Stimulated activated naive CD8-positive, alpha-beta T cell treated with anti-CD3 and anti-CD28 coated beads, Interleukin-15, Interleukin-2, amounts not matched to agents 100 ng/mL and 50 ng/mL, for 24 hours (primary cell): ENCODE results near the gene RBM19.

ENCODE experiments used
- H3K27ac Mint-ChIP-seq: one replicate; pipeline ENCODE4 v1.8.0; 2021; ENCODE audit warnings: mild to moderate bottlenecking, mixed read lengths
- H3K27me3 Mint-ChIP-seq: one replicate; pipeline ENCODE4 v1.8.0; 2021; ENCODE audit warnings: mixed read lengths
- H3K36me3 Mint-ChIP-seq: one replicate; pipeline ENCODE4 v1.8.0; 2021; ENCODE audit warnings: low read depth, mixed read lengths
- H3K4me1 Mint-ChIP-seq: one replicate; pipeline ENCODE4 v1.8.0; 2021; ENCODE audit warnings: low read depth, mixed read lengths
- H3K4me3 Mint-ChIP-seq: one replicate; pipeline ENCODE4 v1.8.0; 2021; ENCODE audit warnings: mild to moderate bottlenecking, mixed read lengths
- H3K9me3 Mint-ChIP-seq: one replicate; pipeline ENCODE4 v1.8.0; 2021; ENCODE audit warnings: mixed read lengths

RBM19 gene

DNA sequence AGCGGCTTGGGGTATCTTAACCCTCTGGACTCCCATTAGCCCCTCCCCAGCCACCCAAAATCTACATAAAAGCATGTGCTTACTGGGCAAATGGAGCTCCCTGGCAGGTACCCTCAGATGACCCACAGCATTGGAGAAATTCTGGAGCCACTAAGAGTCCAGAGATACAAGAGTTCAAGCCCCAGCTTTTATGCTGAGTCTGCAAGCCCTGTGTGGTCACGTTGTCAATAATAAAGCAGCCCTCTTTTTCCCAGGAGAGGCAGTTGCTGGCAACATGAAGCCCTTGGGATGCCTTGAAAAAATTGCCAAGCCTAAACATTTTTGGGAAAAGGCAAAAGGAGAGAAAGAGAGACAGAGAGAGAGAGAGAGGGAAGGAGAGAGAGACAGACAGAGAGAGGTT, 83.4 kb downstream of the RBM19 start:
- peaks cover 59% of the 10 kb centered on the region for H3K36me3 Mint-ChIP-seq
- no peaks in the 10 kb centered on the region for H3K27me3 Mint-ChIP-seq
- no peaks in the 10 kb centered on the region for H3K9me3 Mint-ChIP-seq
- H3K4me1 Mint-ChIP-seq: no peaks in the 10 kb centered on the region
- H3K4me3 Mint-ChIP-seq: no peak overlapping the region
- H3K27ac Mint-ChIP-seq: no peak overlapping the region

DNA sequence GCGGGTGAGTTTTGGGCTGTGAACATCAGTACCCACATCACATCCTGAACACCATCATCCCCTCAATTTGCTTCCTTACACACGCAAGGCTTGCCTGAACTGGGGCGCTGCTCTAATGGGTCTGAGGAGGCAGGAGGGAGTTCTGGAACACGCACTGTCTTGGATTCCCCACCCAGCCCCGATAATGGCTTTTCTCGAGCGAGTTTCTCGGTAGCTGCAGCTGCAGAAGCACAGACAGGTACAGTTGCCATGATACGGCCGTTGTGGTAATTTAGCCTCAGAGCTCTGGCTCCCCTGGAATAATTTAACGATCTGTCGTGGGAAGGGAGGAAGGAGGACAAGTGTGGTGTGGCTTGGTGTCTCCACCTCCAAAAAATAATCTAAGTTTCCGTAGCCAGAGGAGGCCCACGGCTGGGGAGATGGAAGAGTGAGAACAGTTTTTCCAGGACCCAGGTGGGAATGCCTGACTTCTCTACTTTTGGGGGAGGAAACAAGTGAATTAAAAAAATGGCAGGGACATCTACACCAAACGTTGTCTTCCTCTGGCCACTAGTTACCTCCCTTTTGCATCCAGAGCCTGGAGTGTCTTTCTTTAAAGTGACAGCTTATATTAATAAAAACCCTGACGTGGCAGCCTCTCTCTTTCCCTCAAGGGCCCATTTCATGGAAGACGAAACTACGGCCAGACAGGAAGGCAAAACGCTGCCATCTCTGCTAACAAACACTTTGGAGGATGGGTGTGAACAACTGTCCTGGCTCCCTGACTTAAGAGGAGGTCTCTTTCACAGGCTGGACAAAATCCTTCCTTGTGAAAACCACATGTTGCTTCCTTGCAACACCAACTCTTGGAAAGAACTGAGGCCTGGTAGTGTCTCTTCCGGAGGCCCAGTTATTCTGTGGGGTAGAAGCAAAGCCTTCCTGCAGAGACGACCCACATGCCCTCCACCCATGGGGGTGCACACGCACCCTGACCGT, 84.8 kb downstream of the RBM19 start:
- peaks cover 52% of the 10 kb centered on the region for H3K36me3 Mint-ChIP-seq
- H3K9me3 Mint-ChIP-seq: no peaks in the 10 kb centered on the region
- no peak overlapping the region for H3K27ac Mint-ChIP-seq
- H3K4me3 Mint-ChIP-seq: no peak overlapping the region
- no peaks in the 10 kb centered on the region for H3K4me1 Mint-ChIP-seq
- H3K27me3 Mint-ChIP-seq: no peaks in the 10 kb centered on the region

DNA sequence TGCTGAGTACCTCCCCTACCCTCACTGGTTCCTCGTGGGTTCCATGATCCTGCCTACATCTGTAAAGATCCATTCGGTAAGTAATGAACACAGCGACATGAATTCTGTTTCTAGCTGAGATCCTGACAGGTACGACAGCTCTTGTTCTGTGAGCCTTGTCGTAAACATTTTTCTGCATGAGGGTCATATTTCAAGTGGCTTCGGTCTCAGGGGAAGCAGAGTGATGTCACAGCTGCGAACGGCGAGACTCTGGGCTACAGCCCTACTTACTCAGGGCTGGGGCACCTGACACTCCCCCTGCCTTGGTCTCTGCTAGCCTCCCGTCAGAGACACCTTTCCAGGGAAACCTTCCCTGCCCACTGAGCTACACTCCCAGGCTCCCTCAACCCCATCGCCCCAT, 85.8 kb downstream of the RBM19 start:
- no peak overlapping the region for H3K27ac Mint-ChIP-seq
- H3K27me3 Mint-ChIP-seq: no peaks in the 10 kb centered on the region

DNA sequence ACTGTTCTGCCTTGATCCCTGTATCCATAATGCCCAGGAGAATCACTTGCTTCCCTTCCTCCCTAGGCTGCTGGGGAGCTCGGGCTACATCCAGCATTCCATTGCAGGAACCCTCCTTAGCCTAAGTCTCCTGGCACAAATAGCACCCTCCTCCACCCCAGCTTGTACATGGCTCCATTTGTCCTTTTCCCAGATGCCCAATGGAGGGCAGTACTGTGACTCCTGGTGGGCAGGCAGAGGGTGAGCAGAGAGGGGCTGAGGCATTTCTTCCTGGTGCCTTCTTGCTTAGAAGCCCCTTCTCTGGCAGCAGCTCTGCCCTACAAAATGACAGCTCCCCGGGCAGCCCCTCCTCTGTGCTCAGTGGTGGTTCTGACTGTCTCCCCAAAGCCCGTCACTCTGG, 86.5 kb downstream of the RBM19 start:
- Mint-ChIP-seq H3K36me3 (peaks cover 54% of the 10 kb centered on the region), H3K9me3 (no peaks in the 10 kb centered on the region), H3K27ac (no peak overlapping the region), H3K27me3 (no peaks in the 10 kb centered on the region), H3K4me3 (no peak overlapping the region), H3K4me1 (no peaks in the 10 kb centered on the region)

More for the DNA sequence above, 85.8 kb downstream of the RBM19 start:
- no peaks in the 10 kb centered on the region for H3K4me1 Mint-ChIP-seq
- peaks cover 54% of the 10 kb centered on the region for H3K36me3 Mint-ChIP-seq
- H3K4me3 Mint-ChIP-seq: no peak overlapping the region
- H3K9me3 Mint-ChIP-seq: no peaks in the 10 kb centered on the region

DNA sequence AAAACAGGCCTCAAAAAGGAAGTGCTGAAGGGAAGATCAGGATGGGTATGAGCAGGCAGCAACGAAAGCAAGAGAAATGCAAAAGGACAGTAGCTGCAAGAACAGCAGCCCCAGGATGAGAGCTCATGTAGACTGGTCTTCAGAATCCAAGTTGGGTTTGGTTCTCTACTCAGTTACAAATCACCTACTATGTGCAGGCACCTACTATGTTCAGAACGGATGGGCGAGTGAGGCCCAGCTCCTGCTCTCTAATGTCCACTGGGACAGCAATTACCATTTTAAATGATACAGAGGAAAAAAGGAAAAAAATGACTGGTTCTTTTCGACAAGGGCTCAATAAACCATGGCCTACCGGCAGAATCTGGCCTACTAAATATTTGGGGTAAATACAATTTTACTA, 88.5 kb downstream of the RBM19 start:
- Mint-ChIP-seq H3K27me3 (no peaks in the 10 kb centered on the region), H3K27ac (no peak overlapping the region)

DNA sequence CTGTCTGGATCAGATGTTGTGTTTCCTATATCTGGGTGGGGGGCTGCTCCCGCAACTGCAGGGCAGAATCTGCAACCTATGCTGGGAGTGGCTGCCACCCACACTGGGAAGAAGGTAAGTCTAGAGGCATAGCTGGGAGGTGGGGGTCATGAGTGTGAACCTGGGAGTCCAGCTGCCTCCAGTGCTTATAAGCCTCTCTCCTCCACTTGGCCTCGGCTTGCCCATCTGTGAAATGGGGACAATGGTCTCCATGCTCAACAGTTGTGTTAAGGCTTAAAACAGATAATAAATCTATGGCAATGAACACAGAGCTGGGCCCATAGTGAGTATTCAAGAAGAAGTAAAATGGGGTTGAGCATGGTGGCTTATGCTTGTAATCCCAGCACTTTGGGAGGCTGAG, 90.0 kb downstream of the RBM19 start:
- no peaks in the 10 kb centered on the region for H3K9me3 Mint-ChIP-seq
- H3K27ac Mint-ChIP-seq: no peak overlapping the region
- no peak overlapping the region for H3K4me3 Mint-ChIP-seq
- H3K27me3 Mint-ChIP-seq: no peaks in the 10 kb centered on the region
- peaks cover 49% of the 10 kb centered on the region for H3K36me3 Mint-ChIP-seq
- H3K4me1 Mint-ChIP-seq: no peaks in the 10 kb centered on the region

More for the DNA sequence above, 88.5 kb downstream of the RBM19 start:
- no peaks in the 10 kb centered on the region for H3K4me1 Mint-ChIP-seq
- H3K9me3 Mint-ChIP-seq: no peaks in the 10 kb centered on the region
- peaks cover 48% of the 10 kb centered on the region for H3K36me3 Mint-ChIP-seq
- H3K4me3 Mint-ChIP-seq: no peak overlapping the region

DNA sequence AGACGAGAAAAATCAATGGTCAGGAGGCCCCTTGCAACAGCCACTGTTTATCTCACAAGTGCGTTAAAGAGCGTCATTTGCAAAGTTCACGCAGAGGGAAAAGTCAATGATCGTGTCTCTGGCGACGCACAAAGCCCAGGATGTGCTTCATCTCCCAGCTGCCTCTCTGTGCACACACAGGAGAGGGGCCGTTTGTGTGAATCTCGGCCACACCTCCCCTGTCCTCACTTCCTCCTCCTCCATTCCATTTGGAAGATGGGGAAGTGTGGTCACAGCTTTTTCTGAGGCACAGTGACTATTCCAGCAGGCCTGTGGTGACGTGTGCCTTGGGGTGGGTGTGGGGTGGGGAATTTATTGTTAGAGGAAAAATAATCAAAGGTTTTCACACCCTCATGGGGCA, 90.4 kb downstream of the RBM19 start:
- Mint-ChIP-seq H3K27me3 (no peaks in the 10 kb centered on the region), H3K9me3 (no peaks in the 10 kb centered on the region), H3K27ac (no peak overlapping the region), H3K36me3 (peaks cover 49% of the 10 kb centered on the region), H3K4me1 (no peaks in the 10 kb centered on the region), H3K4me3 (no peak overlapping the region)

DNA sequence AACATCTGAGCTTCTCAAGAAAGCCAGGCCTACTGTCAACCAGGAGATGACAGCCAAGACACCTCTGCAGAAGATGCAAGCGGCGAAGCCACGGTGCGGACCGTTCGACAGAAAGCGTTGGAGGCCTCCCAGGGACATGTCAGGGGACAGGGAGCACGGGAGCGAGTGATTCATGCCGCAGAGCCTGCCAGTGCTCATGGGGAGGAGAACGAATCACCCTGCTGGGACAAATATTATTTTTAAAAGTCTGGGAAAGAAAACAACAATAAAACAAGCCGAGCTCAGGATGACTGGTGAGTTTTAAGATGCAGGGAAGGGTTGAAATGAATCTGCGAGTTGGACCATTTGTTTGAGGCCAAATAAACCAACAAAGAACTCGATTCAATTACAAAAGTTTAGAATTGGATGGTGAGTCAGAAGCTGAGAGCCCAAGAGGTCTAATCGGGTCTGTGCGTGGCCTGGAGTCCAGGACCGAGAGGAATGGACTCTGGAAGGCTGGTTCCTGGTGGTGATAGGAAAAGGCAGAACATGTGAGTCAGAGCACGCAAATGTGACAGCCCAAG, 91.0 kb downstream of the RBM19 start:
- Mint-ChIP-seq H3K36me3 (peaks cover 49% of the 10 kb centered on the region), H3K4me3 (no peak overlapping the region), H3K27me3 (no peaks in the 10 kb centered on the region), H3K4me1 (no peaks in the 10 kb centered on the region), H3K27ac (no peak overlapping the region), H3K9me3 (no peaks in the 10 kb centered on the region)

DNA sequence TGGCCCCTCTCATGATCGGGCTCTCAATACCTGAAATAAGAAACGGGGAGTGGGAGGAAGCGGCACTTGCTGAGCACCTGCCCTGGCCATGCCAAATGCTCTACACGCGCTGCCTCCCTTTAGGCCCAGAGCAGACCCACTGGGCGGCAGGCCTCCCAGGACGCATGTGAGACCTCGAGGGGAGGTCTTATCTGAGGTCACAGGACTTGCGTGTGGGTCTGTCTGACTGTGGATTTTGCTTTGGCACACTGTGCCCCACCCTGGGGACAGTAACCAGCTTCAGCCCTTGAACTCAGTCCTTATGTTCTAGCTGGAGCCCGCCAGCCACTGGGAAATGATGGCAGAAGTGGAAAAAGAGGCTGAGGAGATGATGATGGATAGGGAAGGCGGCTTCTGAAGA, 91.8 kb downstream of the RBM19 start:
- Mint-ChIP-seq H3K9me3 (no peaks in the 10 kb centered on the region), H3K4me1 (no peaks in the 10 kb centered on the region), H3K36me3 (peaks cover 49% of the 10 kb centered on the region), H3K27ac (no peak overlapping the region), H3K4me3 (no peak overlapping the region), H3K27me3 (no peaks in the 10 kb centered on the region)

DNA sequence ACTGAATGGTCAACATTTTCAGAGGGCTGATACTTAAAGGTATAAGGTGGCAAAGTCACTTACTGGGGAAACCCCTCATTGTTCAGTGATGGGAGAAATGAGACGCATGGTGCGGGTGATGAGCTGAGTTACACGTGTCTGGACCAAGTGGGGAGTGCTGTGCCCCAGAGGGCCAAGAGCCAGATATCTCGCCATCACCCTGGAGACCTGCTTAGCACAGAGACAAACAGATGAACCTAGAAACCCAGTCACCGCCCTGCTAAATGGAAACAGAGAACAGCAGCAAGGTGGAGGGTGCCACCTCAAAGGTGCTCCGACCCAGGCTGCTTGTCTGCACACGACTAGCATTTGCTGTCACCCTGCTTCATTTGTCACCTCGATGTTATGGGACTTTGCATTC, 92.4 kb downstream of the RBM19 start:
- Mint-ChIP-seq H3K27me3 (no peaks in the 10 kb centered on the region), H3K27ac (no peak overlapping the region), H3K9me3 (no peaks in the 10 kb centered on the region), H3K4me1 (no peaks in the 10 kb centered on the region), H3K36me3 (peaks cover 47% of the 10 kb centered on the region), H3K4me3 (no peak overlapping the region)

DNA sequence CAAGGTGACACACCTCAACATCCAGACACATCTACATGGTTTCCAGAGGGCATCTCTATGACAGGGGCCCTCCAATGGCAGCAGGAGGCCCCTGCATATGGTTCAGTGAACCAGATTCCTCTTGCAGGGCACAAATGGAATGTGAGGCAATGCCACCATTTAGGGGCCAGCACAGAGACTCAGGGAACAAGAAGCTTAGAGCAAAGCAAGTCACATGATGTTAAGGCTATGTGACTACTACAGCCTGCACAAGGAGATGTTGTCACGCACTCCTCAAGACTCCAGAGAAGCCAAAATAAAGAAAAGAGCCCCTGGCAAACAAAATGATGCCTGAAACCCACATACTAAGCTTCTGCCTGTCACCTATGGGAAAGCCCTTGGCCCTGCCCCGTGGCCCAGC, 95.2 kb downstream of the RBM19 start:
- no peak overlapping the region for H3K4me3 Mint-ChIP-seq
- H3K27ac Mint-ChIP-seq: no peak overlapping the region
- H3K4me1 Mint-ChIP-seq: no peaks in the 10 kb centered on the region
- H3K36me3 Mint-ChIP-seq: peaks cover 43% of the 10 kb centered on the region
- H3K27me3 Mint-ChIP-seq: no peaks in the 10 kb centered on the region
- no peaks in the 10 kb centered on the region for H3K9me3 Mint-ChIP-seq

DNA sequence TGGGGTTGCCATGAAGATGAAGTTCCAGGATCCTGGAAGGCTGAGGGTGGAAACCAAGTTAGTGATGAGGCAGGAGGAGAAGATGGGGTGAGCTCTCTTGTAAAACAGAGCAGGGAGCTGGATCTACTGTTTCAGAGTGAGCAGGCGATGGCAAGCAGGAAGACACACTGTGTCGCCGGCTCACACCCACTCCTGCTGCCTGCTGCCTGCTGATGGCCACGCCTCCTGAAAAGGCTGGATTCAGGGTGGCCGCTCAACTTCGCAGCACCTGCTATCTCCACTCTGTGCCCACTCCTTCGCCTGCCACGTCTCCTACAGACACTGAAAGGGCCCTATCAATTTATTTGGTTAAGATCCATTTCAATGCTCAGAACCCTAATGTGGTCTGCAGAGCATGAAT, 96.1 kb downstream of the RBM19 start:
- H3K36me3 Mint-ChIP-seq: peaks cover 45% of the 10 kb centered on the region
- no peak overlapping the region for H3K27ac Mint-ChIP-seq
- no peaks in the 10 kb centered on the region for H3K4me1 Mint-ChIP-seq
- H3K27me3 Mint-ChIP-seq: no peaks in the 10 kb centered on the region
- H3K4me3 Mint-ChIP-seq: no peak overlapping the region
- no peaks in the 10 kb centered on the region for H3K9me3 Mint-ChIP-seq

DNA sequence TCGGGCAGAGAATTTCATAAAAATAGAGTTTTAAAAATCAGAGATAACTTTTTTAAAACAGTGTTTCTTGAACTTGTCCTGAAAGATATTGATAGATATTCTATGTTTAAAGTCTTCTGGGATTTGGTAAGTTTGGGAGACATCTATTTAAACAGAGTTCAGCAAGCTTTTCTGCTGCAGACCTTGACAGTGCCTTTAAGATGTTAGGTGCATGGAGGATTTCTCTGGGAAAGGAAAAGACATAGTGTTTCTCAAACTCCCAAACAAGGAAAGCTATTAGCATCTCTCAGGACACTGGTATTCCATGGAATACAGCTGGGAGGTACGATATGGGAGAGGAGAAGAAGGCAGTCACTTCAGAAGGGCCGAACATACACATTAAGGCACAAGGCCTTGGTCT, 97.8 kb downstream of the RBM19 start:
- Mint-ChIP-seq H3K4me1 (peaks cover 7% of the 10 kb centered on the region), H3K27ac (no peak overlapping the region), H3K4me3 (no peak overlapping the region), H3K36me3 (peaks cover 36% of the 10 kb centered on the region), H3K27me3 (no peaks in the 10 kb centered on the region), H3K9me3 (no peaks in the 10 kb centered on the region)

DNA sequence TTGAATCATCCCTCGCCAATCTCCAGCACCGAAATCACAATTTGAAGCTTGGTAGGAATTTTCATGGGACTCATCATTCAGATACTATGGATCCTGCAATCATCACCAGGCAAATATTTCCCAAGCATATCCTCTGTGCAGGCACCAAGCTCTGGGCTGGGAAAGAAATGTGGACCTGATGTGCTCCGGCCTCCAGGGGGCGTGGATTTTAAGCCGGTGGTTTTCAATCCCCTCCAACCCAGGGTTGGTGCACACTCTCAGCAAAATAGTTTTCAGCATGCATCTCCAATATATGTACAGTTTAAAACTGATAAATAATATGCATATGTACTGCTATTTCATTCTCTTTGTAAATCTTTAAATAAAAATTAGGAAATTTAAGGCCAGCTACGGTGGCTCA, 98.9 kb downstream of the RBM19 start:
- H3K4me1 Mint-ChIP-seq: peaks cover 18% of the 10 kb centered on the region
- peaks cover 36% of the 10 kb centered on the region for H3K36me3 Mint-ChIP-seq

DNA sequence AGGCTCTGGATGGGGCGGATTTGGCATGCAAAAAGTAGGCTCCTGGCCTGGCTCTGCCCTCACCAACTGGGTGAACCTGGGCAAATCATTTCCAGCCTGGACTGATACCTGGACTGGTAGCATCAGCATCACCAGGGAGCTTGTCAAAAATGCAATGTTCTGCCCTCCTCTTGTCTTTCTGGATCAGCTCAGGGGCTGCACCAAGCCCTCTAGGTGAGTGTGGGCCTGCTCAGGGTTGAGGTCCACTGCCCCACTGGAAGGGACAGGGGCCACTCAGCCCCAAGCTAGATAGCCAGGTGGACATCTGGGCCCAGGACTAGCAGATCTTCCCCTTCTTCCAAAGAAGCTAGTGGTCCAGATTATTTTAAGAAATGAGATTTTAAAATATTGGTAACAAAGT, 99.6 kb downstream of the RBM19 start:
- Mint-ChIP-seq H3K4me3 (no peak overlapping the region), H3K27ac (no peak overlapping the region), H3K4me1 (peaks cover 26% of the 10 kb centered on the region), H3K9me3 (no peaks in the 10 kb centered on the region), H3K36me3 (peaks cover 44% of the 10 kb centered on the region), H3K27me3 (no peaks in the 10 kb centered on the region)

More for the DNA sequence above, 98.9 kb downstream of the RBM19 start:
- Mint-ChIP-seq H3K4me3 (no peak overlapping the region), H3K27me3 (no peaks in the 10 kb centered on the region), H3K27ac (no peak overlapping the region), H3K9me3 (no peaks in the 10 kb centered on the region)
